ENCODE measurements around the gene NSUN5. TPM values are rescaled to one million over a fixed set of nuclear protein-coding genes. Genes with fewer than 3 reads are reported as not detected.
A peak's percentile ranks its signal among the peaks of the same experiment; 100 is the strongest.

NSUN5 gene
- 10 to 100 TPM; 12.0 to 24.2 (median 15.2) TPM for total RNA-seq
- polyA plus RNA-seq, result 10 to 100 TPM; 14.6 to 39.4 TPM
- long read RNA-seq, donor 1, transcript NSUN5-204 (10 exons, 1,663 nt), result major isoform, 20 of 27 reads
- long read RNA-seq, donor 1, partial matches to known transcripts, result 4 of 27 reads
- long read RNA-seq, donor 1, other reads (novel, unspliced or antisense), result 3 of 27 reads
- long read RNA-seq, donor 2, transcript NSUN5-204 (10 exons, 1,663 nt), result major isoform, 83 of 108 reads
- long read RNA-seq, donor 2, transcript NSUN5-201 (9 exons, 1,672 nt), result minor isoform, 5 of 108 reads
- long read RNA-seq, donor 2, partial matches to known transcripts, result 6 of 108 reads
- long read RNA-seq, donor 2, other reads (novel, unspliced or antisense), result 13 of 108 reads
- long read RNA-seq, donor 3, transcript NSUN5-204 (10 exons, 1,663 nt), result major isoform, 30 of 41 reads
- long read RNA-seq, donor 3, partial matches to known transcripts, result 2 of 41 reads
- long read RNA-seq, donor 3, other reads (novel, unspliced or antisense), result 7 of 41 reads

DNA sequence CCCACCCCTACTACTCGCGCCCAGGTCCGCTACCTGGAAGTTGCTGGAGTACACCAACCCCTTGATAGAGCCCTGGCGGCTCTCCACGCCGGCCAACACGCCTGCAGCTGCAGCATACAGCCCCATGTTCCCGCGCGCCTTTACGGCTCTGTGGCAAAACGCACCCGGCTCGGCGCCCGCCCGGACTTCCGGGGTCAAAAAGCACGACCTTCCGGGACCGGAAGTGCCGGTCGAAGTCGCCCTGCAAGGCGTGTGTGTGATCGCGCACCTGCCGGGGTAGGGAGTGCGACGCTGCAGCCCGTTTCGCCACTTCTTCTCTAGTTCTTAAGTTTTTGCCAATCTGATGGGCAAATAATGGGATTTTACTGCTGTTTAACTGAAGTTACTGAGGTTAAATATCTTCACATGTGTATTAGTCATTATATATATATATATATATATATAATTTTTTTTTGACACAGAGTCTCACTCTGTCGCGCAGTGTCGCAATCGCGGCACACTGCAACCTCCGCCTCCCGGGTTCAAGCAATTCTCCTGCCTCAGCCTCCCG lies at the start of gene NSUN5:
NSUN5 (minus strand) TSS at position 162 of the 550 bp plus-strand sequence; CDS start at position 126, 36 bp downstream.
- Histone ChIP-seq H3K27ac (peak within 1 kb of the TSS in 11 of 12 donors; percentile 35 to 80 (median 67)), H3K9me3 (no peaks in the 10 kb centered on the region), H3K27me3 (no peaks in the 10 kb centered on the region), H3K4me3 (peak within 1 kb of the TSS; percentile 56 to 89 (median 76)), H3K36me3 (peaks cover 0 to 25% (median 13%) of the 10 kb centered on the region in 9 donors), H3K4me1 (peaks cover 0 to 17% (median 7%) of the 10 kb centered on the region in 12 donors)
- intact Hi-C loops (cut with DNase I), result no loop called here
- TF ChIP-seq, protein P1, sequence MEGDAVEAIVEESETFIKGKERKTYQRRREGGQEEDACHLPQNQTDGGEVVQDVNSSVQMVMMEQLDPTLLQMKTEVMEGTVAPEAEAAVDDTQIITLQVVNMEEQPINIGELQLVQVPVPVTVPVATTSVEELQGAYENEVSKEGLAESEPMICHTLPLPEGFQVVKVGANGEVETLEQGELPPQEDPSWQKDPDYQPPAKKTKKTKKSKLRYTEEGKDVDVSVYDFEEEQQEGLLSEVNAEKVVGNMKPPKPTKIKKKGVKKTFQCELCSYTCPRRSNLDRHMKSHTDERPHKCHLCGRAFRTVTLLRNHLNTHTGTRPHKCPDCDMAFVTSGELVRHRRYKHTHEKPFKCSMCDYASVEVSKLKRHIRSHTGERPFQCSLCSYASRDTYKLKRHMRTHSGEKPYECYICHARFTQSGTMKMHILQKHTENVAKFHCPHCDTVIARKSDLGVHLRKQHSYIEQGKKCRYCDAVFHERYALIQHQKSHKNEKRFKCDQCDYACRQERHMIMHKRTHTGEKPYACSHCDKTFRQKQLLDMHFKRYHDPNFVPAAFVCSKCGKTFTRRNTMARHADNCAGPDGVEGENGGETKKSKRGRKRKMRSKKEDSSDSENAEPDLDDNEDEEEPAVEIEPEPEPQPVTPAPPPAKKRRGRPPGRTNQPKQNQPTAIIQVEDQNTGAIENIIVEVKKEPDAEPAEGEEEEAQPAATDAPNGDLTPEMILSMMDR (IDR thresholded peaks at IDR 0.05), result no peak
- TF ChIP-seq POLR2A (IDR thresholded peaks at IDR 0.05), result peak in 1 of 2 donors; percentile 37
- DNase-seq, result peak; percentile 84 to 94 (median 89)
- 12 to 15% (median 13%) methylated on average over 34 to 40 of the region's 40 CpGs for WGBS, 4 donors
- peak; percentile 83 to 97 (median 94) for ATAC-seq

DNA sequence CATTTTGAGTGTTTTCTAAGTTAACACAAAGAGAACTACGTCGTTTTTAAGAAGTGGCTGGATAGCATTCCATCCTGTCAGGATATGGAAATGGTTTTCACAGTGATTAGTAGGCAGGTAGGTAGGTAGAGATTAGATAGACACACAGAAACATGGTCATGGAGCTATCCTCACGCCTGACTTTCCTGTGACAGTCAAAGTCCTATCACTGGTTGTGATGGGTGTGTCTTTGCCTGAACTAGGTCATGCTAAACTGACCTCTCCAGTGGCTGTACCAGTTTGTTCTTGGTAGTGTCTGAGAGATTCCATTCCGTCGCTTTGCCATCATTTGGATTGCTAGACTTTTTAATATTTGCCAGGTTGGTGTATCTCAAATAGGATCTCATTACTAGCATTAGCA lies 47.5 kb upstream of the NSUN5 start:
- intact Hi-C loops (cut with DNase I), result no loop called here
- DNase-seq (no peak), ATAC-seq (no peak)
- H3K4me3 ChIP-seq, result no peak overlapping the region
- WGBS, 4 donors, result 80 to 88% (median 84%) methylated on average over 5 of the region's 5 CpGs
- H3K36me3 ChIP-seq, result no peaks in the 10 kb centered on the region
- no peak overlapping the region for H3K27ac ChIP-seq
- peaks cover 0 to 8% (median 1%) of the 10 kb centered on the region in 12 donors for H3K9me3 ChIP-seq
- H3K4me1 ChIP-seq, result peaks cover 0 to 15% (median 3%) of the 10 kb centered on the region in 12 donors
- no peaks in the 10 kb centered on the region for H3K27me3 ChIP-seq
- TF ChIP-seq, protein P1 (IDR thresholded peaks at IDR 0.05), result no peak
- no peak for TF ChIP-seq POLR2A (IDR thresholded peaks at IDR 0.05)

DNA sequence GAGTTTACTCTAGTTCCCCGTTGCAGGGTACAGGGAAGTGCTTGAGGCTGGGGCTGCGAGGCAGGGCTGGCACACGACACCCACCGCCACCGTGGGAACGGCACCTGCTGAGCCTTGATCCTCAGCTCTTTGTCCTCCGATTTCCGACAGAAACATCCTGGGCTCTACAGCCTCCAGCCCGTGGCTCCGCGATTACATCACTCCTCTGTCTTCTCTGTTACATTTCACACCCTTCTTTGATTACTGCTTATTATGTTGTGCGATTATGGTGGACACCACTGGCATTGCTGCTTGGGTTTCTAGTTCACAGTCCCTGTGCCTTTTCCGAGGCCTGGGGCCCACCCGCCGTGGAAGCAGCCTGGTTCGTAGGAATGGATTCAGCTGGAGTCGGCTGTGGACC lies 46.2 kb upstream of the NSUN5 start:
- no peak for TF ChIP-seq POLR2A (IDR thresholded peaks at IDR 0.05)
- TF ChIP-seq, protein P1 (IDR thresholded peaks at IDR 0.05), result no peak

DNA sequence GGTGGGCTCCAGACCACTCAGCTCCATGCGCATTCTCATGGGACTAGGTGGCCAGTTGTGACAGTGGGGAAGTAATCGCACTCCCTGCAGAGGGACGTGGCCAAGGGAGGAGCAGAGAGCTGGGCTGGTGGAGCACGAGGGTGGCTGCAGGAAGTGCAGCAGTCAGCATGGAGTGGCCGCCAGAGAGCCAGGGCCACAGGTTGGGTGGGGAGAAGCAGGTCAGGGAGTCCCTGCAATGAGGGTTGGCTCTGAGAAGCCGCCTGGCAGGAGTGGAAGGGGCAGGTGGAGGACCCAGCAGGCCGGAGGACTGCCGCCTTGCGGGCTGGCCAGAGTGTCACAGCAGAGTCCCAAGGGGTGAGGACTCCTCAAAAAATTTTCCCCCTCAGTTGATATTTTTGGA lies 45.6 kb upstream of the NSUN5 start:
- 89 to 100% (median 90%) methylated on average over 5 to 9 of the region's 9 CpGs for WGBS, 4 donors
- TF ChIP-seq, protein P1 (IDR thresholded peaks at IDR 0.05), result no peak
- TF ChIP-seq POLR2A (IDR thresholded peaks at IDR 0.05), result no peak
- peaks cover 0 to 15% (median 3%) of the 10 kb centered on the region in 12 donors for H3K4me1 ChIP-seq
- no peak overlapping the region for H3K4me3 ChIP-seq
- H3K27ac ChIP-seq, result no peak overlapping the region
- no peaks in the 10 kb centered on the region for H3K27me3 ChIP-seq
- H3K9me3 ChIP-seq, result peaks cover 0 to 8% (median 1%) of the 10 kb centered on the region in 12 donors
- ATAC-seq (no peak), DNase-seq (no peak)
- no peaks in the 10 kb centered on the region for H3K36me3 ChIP-seq
- intact Hi-C loops (cut with DNase I), result loop anchor here in 1 of 10 donors (5.0 kb wide), 1 partner anchor 78 kb away; the partner anchor contains the start of gene FZD9

More for the DNA sequence above, 46.2 kb upstream of the NSUN5 start:
- intact Hi-C loops (cut with DNase I), result loop anchor here in 1 of 10 donors (5.0 kb wide), 1 partner anchor 77 kb away; the partner anchor contains the start of gene FZD9
- Histone ChIP-seq H3K27ac (no peak overlapping the region), H3K9me3 (peaks cover 0 to 8% (median 1%) of the 10 kb centered on the region in 12 donors), H3K27me3 (no peaks in the 10 kb centered on the region), H3K36me3 (no peaks in the 10 kb centered on the region), H3K4me3 (no peak overlapping the region), H3K4me1 (peaks cover 0 to 15% (median 3%) of the 10 kb centered on the region in 12 donors)
- ATAC-seq (no peak), DNase-seq (no peak)
- WGBS, 4 donors, result 86 to 89% (median 88%) methylated on average over 17 of the region's 17 CpGs

Data from heart left ventricle (tissue), 16 donors.